Forelimb muscle (tissue), 1 donor: ENCODE results near the gene AKAP13. TPM values are rescaled to one million over a fixed set of nuclear protein-coding genes. Genes with fewer than 3 reads are reported as not detected.
A peak's percentile ranks its signal among the peaks of the same experiment; 100 is the strongest.
"Not testable (repeated sequence)": the region's sequence is repeated elsewhere in the genome, so short reads cannot be mapped to it uniquely, and the experiment has no call there.

ENCODE experiments used
- DNase-seq: peaks from one replicate; pipeline ENCODE4 v3.0.0-alpha.2; 2013; ENCODE audit warnings: low read depth
- polyA plus RNA-seq: library from polyadenylated mRNA; unstranded; fragments of 120-200 nt; gene quantifications from one replicate; pipeline ENCODE4 v1.2.1, GENCODE V29; 2013; ENCODE audit not compliant: insufficient read length

The AKAP13 gene
- polyA plus RNA-seq, 1 donor = 61.1 TPM

- DNase-seq = no peak
Measured at GRCh38 chr15:85623315-85624049, 243.1 kb downstream of the AKAP13 start.

- peak; percentile 83 for DNase-seq
Measured at GRCh38 chr15:85624291-85624801, 243.9 kb downstream of the AKAP13 start.

- no peak for DNase-seq
Measured at GRCh38 chr15:85625166-85625830, 244.9 kb downstream of the AKAP13 start.

GRCh38 chr15:85625856-85626255, 245.5 kb downstream of the AKAP13 start:
- DNase-seq = no peak

- no peak for DNase-seq
Measured at GRCh38 chr15:85627213-85627935, 247.0 kb downstream of the AKAP13 start.

GRCh38 chr15:85630311-85630710, 249.9 kb downstream of the AKAP13 start:
- no peak for DNase-seq

- no peak for DNase-seq
Measured at GRCh38 chr15:85631018-85631417, 250.6 kb downstream of the AKAP13 start.

GRCh38 chr15:85632014-85632413, 251.6 kb downstream of the AKAP13 start:
- no peak for DNase-seq

GRCh38 chr15:85633859-85634258, 253.5 kb downstream of the AKAP13 start:
- DNase-seq = no peak

- DNase-seq = no peak
Measured at GRCh38 chr15:85636351-85636750, 255.9 kb downstream of the AKAP13 start.

GRCh38 chr15:85639752-85640381, 259.5 kb downstream of the AKAP13 start:
- no peak for DNase-seq

- DNase-seq = no peak
Measured at GRCh38 chr15:85642065-85642692, 261.8 kb downstream of the AKAP13 start.

- peak; percentile 96 for DNase-seq
Measured at GRCh38 chr15:85642693-85643066, 262.3 kb downstream of the AKAP13 start.

GRCh38 chr15:85646538-85647091, 266.2 kb downstream of the AKAP13 start:
- DNase-seq = no peak

- no peak for DNase-seq
Measured at GRCh38 chr15:85649372-85649771, 269.0 kb downstream of the AKAP13 start.

GRCh38 chr15:85651548-85651947, 271.1 kb downstream of the AKAP13 start:
- DNase-seq = no peak

- no peak for DNase-seq
Measured at GRCh38 chr15:85652457-85652856, 272.1 kb downstream of the AKAP13 start.

- no peak for DNase-seq
Measured at GRCh38 chr15:85657132-85657531, 276.7 kb downstream of the AKAP13 start.

- no peak for DNase-seq
Measured at GRCh38 chr15:85658816-85659215, 278.4 kb downstream of the AKAP13 start.

- DNase-seq = no peak
Measured at GRCh38 chr15:85661859-85662258, 281.5 kb downstream of the AKAP13 start.

GRCh38 chr15:85665677-85666076, 285.3 kb downstream of the AKAP13 start:
- DNase-seq = not testable (repeated sequence)
